ENCODE measurements around the gene PDCD1.
"Not testable (repeated sequence)": the region's sequence is repeated elsewhere in the genome, so short reads cannot be mapped to it uniquely, and the experiment has no call there.

The PDCD1 gene

GRCh38 chr2:241800198-241800903, 58.3 kb downstream of the PDCD1 start:
- DNase-seq (ENCODE audit: low read depth in 3 of 3), result not testable (repeated sequence)
